Stimulated activated CD4-positive, alpha-beta T cell treated with anti-CD3 and anti-CD28 coated beads, Interleukin-4, amount 100 ng/mL, for 1 hour (primary cell): ENCODE measurements around the gene TRIM25.
A peak's percentile ranks its signal among the peaks of the same experiment; 100 is the strongest.

Experiments used
- DNase-seq: peaks from one replicate; pipeline ENCODE4 v3.0.0-alpha.2; 2020

Gene TRIM25

GRCh38 chr17:56893503-56893902 lies 20.3 kb downstream of the TRIM25 start:
- DNase-seq, result no peak

- DNase-seq, result no peak
Observed at GRCh38 chr17:56892333-56892732, 21.5 kb downstream of the TRIM25 start.

- DNase-seq, result peak; percentile 67
Observed at GRCh38 chr17:56891751-56892150, 22.1 kb downstream of the TRIM25 start.

GRCh38 chr17:56890906-56891674 lies 22.8 kb downstream of the TRIM25 start:
- no peak for DNase-seq

- no peak for DNase-seq
Observed at GRCh38 chr17:56890390-56890789, 23.5 kb downstream of the TRIM25 start.

GRCh38 chr17:56887552-56888467 lies 26.0 kb downstream of the TRIM25 start:
- DNase-seq, result no peak

GRCh38 chr17:56887105-56887504 lies 26.7 kb downstream of the TRIM25 start:
- no peak for DNase-seq

GRCh38 chr17:56886288-56886731 lies 27.5 kb downstream of the TRIM25 start:
- no peak for DNase-seq

- no peak for DNase-seq
Observed at GRCh38 chr17:56885312-56885657, 28.6 kb downstream of the TRIM25 start.

- no peak for DNase-seq
Observed at GRCh38 chr17:56884483-56885311, 29.2 kb downstream of the TRIM25 start.

GRCh38 chr17:56883616-56884015 lies 30.2 kb downstream of the TRIM25 start:
- no peak for DNase-seq

- no peak for DNase-seq
Observed at GRCh38 chr17:56881685-56882295, 32.1 kb downstream of the TRIM25 start.

- no peak for DNase-seq
Observed at GRCh38 chr17:56880571-56880970, 33.3 kb downstream of the TRIM25 start.

- no peak for DNase-seq
Observed at GRCh38 chr17:56880133-56880532, 33.7 kb downstream of the TRIM25 start.

GRCh38 chr17:56879280-56879679 lies 34.6 kb downstream of the TRIM25 start:
- no peak for DNase-seq

- no peak for DNase-seq
Observed at GRCh38 chr17:56876766-56877179, 37.1 kb downstream of the TRIM25 start.

GRCh38 chr17:56870081-56870651 lies 43.7 kb downstream of the TRIM25 start:
- DNase-seq, result no peak

GRCh38 chr17:56868716-56869115 lies 45.1 kb downstream of the TRIM25 start:
- no peak for DNase-seq

GRCh38 chr17:56867948-56868376 lies 45.9 kb downstream of the TRIM25 start:
- DNase-seq, result no peak

GRCh38 chr17:56866496-56866895 lies 47.4 kb downstream of the TRIM25 start:
- DNase-seq, result no peak

- DNase-seq, result no peak
Observed at GRCh38 chr17:56866076-56866475, 47.8 kb downstream of the TRIM25 start.

GRCh38 chr17:56863974-56864373 lies 49.9 kb downstream of the TRIM25 start:
- DNase-seq, result no peak
